ENCODE measurements around the gene RNASE13.
A peak's percentile ranks its signal among the peaks of the same experiment; 100 is the strongest.
"Not testable (repeated sequence)": the region's sequence is repeated elsewhere in the genome, so short reads cannot be mapped to it uniquely, and the experiment has no call there.

RNASE13 gene

DNA sequence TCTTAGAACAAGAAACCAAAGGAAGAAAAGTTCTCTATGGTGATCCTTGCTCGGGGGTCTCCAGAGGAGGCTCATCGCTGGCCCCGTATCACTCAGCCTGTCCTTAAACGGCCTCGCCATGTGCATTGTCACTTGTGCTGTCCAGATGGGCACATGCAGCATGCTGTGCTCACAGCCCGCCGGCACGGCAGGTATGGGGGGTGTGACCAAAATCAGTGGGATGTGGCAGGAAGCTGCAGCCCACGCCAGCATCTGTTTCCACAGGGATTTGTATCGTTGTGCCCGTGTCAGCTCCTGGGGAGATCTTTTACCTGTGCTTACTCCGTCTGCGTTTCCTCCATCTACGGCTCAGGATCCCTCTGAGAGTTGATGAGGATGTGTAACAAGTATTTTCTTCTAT, 38.1 kb downstream of the RNASE13 start:
- no peak for DNase-seq (ENCODE audit: low read depth)
- TF ChIP-seq, protein P1, sequence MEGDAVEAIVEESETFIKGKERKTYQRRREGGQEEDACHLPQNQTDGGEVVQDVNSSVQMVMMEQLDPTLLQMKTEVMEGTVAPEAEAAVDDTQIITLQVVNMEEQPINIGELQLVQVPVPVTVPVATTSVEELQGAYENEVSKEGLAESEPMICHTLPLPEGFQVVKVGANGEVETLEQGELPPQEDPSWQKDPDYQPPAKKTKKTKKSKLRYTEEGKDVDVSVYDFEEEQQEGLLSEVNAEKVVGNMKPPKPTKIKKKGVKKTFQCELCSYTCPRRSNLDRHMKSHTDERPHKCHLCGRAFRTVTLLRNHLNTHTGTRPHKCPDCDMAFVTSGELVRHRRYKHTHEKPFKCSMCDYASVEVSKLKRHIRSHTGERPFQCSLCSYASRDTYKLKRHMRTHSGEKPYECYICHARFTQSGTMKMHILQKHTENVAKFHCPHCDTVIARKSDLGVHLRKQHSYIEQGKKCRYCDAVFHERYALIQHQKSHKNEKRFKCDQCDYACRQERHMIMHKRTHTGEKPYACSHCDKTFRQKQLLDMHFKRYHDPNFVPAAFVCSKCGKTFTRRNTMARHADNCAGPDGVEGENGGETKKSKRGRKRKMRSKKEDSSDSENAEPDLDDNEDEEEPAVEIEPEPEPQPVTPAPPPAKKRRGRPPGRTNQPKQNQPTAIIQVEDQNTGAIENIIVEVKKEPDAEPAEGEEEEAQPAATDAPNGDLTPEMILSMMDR (conservative IDR thresholded peaks at IDR 0.05; ENCODE audit: low read length): no peak
- no peak overlapping the region for H3K4me3 ChIP-seq (ENCODE audit: low read length)

DNA sequence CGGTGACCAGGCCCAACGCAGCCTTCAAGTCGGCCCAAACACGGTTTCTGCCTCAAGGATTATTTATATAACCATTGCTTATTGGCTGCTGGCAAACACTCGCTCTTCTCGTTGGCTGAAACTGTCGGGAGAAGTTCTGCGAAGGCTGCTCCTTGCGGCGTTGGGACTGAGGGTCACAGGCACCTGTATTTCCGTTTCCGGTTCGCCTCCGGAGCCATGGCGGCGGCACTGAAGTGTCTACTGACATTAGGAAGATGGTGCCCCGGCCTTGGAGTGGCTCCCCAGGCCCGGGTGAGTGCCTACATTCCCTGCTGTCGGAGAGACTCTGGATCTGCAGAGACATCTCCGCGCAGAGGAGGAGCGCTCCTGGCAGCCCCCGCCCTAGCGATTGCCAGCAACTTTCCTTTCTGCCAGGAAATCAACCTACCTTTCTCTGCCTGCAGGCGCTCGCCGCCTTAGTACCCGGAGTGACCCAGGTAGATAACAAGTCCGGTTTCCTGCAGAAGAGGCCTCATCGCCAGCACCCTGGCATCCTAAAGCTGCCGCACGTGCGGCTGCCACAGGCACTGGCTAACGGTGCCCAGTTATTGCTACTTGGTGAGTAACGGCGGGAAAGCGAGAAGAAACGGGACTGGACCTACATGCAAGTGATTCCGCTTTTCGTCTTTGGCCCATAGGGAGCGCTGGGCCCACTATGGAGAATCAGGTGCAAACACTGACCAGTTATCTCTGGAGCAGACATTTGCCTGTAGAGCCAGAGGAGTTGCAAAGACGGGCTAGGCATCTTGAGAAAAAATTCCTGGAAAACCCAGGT, 44.6 kb downstream of the RNASE13 start, which contains the start of gene METTL17:
Gene METTL17, plus strand, starts transcription at position 194 of the 814 bp plus-strand sequence. Its CDS starts 23 bp downstream, at position 217.
- H3K4me3 ChIP-seq (ENCODE audit: low read length): peak within 1 kb of the TSS; percentile 92
- TF ChIP-seq, protein P1 (conservative IDR thresholded peaks at IDR 0.05; ENCODE audit: low read length): peak; percentile 40
- DNase-seq (ENCODE audit: low read depth): peak; percentile 98

DNA sequence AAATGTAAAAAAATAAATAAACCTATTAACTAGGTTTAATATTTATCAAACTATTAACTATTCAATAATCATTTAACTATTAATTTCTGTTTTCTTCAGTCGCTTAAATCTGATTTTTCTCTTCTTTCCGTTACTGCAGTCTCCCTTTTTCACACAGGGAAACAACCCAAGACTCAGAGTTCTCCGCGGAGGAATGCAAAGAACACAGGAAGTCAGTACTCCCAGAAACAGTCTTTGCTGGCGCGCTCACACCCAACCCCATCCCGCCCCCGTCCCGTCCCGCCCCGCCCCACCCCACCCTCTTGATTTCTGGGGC, 45.2 kb downstream of the RNASE13 start:
- H3K4me3 ChIP-seq (ENCODE audit: low read length): peak overlapping the region; percentile 92
- TF ChIP-seq, protein P1 (conservative IDR thresholded peaks at IDR 0.05; ENCODE audit: low read length): no peak
- DNase-seq (ENCODE audit: low read depth): no peak

DNA sequence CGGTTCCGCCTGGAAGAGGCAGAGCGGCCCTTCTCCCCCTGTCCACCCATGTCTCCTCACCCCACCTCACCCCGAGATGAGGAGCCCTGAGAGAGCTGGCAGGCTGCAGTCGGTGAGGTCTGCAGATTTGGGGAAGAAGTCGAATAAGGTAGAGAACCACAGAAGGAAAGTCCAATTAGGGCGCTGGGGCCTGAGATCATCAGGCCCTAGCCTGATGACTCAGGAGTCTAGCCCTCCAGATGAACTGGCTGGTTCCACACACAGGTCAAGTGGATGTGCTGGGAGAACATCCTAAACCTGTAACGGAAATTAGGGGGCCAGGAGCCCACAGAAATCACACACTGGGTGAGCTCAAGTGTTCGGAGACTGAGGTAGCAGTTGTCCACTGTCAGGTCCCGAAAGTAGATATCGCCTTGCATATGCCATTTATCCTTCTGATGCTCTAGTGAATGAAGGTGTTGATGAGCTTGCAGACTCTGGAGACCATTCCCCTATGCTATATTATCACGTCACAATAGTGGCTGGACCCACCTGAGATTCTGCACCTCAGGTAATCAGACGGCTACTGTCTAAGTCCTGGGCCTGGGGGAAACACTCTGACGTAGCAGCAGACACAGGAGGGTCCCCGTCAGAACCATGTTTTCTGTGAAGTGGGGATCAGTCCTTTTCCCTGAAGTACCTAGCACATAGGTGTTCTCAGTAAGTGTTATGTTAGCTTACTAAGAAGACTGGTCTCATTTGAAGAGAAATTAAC, 45.7 kb downstream of the RNASE13 start:
- DNase-seq (ENCODE audit: low read depth): no peak
- TF ChIP-seq, protein P1 (conservative IDR thresholded peaks at IDR 0.05; ENCODE audit: low read length): no peak
- peak overlapping the region; percentile 35 for H3K4me3 ChIP-seq (ENCODE audit: low read length)

DNA sequence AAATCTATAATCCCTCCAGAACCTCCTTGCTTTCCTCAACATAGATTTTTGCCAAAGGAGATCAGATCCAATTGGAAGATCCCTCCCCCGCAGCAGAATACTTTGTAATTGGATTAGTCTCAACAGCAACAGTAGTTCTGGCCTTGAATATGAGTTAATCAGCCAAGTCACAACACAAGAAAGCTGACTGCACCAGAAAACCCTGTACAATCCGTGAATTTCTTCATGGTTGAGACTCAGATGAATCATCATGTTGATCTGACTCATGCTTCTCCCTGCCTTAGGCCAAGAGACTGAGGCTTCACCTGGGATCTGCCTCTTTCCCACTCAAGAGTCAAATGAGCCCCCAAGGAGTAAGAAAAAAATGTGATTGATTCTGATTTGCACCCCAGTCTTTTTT, 47.8 kb downstream of the RNASE13 start:
- TF ChIP-seq, protein P1 (conservative IDR thresholded peaks at IDR 0.05; ENCODE audit: low read length): no peak
- H3K4me3 ChIP-seq (ENCODE audit: low read length): no peak overlapping the region
- peak; percentile 95 for DNase-seq (ENCODE audit: low read depth)

DNA sequence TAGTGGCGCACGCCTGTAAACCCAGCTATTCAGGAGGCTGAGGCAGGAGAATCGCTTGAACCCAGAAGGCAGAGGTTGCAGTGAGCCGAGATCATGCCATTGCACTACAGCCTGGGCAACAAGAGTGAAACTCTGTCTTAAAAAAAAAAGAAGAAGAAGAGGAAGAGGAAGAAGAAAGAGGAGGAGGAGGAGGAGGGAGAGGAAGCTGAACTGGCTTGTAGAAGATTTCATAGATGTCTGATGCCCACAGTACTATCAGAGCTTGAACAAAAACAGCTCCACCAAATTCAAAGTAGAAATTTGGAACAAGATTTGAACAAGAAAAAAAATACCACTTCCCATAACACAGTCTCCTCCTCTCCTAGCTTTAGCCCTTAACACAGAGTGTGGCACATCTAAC, 49.0 kb downstream of the RNASE13 start:
- DNase-seq (ENCODE audit: low read depth); H3K4me3 ChIP-seq (ENCODE audit: low read length): not testable (repeated sequence)

All from AG10803 (cell line).